ENCODE measurements around the gene DUS1L. TPM values are rescaled to one million over a fixed set of nuclear protein-coding genes. Genes with fewer than 3 reads are reported as not detected.

The DUS1L gene
- total RNA-seq, 1 experiment from 2014 or later, result 122 TPM

DNA sequence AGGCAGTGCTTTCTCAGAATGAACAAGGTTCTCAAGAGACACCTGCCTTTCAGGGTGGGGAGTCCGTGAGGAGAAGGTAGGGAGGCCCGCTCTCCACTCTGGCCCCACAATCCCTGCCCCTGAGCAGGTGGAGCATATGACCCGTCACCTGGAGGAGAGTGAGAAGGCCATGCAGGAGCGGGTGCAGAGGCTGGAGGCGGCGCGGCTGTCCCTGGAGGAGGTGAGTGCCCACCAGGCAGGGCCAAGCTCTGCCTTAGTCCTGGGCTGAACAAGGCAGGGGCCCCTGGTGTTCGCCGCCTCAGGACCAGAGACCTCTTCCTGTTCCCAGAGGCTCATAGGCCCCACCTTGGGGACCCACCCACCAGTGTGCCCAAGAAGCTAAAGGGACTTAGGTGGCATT is 36.6 kb downstream of the DUS1L start:
- no peak for DNase-seq (ENCODE audit: low read depth)

- DNase-seq (ENCODE audit: low read depth), result no peak
Observed at GRCh38 chr17:82028246-82028645, 37.4 kb downstream of the DUS1L start.

GRCh38 chr17:82025401-82026107 is 40.0 kb downstream of the DUS1L start:
- DNase-seq (ENCODE audit: low read depth), result no peak

DNA sequence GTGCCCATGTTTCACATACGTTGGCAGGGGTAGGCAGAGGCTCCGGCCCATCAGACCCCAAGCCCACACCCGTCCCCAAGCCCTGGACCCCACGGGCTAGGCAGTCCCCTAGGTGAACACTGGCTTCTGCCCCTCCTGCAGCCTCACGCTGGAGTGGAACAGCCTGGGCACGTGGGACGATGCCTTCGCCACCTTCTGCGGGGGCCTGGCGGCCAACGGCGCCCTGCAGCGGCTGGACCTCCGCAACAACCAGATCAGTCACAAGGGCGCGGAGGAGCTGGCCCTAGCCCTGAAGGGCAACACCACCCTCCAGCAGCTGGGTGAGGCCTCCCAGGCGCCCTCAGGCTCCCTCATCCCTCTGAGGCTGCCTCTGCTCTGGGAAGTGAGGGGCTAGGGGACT is 40.7 kb downstream of the DUS1L start:
- DNase-seq (ENCODE audit: low read depth), result no peak

- DNase-seq (ENCODE audit: low read depth), result no peak
Observed at GRCh38 chr17:82023447-82024241, 42.0 kb downstream of the DUS1L start.

- DNase-seq (ENCODE audit: low read depth), result peak; percentile 99
Observed at GRCh38 chr17:82022981-82023446, 42.6 kb downstream of the DUS1L start, which contains the start of gene LRRC45. LRRC45 (plus strand) TSS chr17:82023305; CDS start chr17:82023644, 339 bp downstream.

GRCh38 chr17:82022310-82022980 is 43.2 kb downstream of the DUS1L start, which contains the start of gene CENPX:
CENPX (minus strand) TSS chr17:82022878; CDS start chr17:82022861, 17 bp downstream.
- DNase-seq (ENCODE audit: low read depth), result no peak

DNA sequence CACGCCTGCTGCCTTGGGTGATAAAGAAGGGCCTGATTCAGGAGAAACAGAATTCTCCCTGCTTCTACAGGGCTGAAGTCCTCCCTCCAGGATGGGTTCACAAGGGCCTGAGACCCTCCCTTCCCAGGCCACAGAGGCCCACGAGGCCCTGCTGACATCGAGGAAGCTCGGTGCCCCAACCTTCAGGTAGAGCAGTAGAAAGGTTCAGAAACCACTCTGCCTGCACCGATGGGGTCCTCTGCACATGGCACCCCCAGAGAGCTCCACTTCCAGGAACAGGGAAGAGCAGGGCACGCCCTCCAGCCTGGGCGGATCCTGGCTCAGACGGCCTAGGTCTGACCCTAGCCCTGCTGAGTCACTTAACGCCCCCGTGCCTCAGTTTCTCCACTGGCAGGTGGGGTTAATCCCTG is 43.7 kb downstream of the DUS1L start:
- no peak for DNase-seq (ENCODE audit: low read depth)

- peak; percentile 74 for DNase-seq (ENCODE audit: low read depth)
Observed at GRCh38 chr17:82021107-82021899, 44.3 kb downstream of the DUS1L start.

DNA sequence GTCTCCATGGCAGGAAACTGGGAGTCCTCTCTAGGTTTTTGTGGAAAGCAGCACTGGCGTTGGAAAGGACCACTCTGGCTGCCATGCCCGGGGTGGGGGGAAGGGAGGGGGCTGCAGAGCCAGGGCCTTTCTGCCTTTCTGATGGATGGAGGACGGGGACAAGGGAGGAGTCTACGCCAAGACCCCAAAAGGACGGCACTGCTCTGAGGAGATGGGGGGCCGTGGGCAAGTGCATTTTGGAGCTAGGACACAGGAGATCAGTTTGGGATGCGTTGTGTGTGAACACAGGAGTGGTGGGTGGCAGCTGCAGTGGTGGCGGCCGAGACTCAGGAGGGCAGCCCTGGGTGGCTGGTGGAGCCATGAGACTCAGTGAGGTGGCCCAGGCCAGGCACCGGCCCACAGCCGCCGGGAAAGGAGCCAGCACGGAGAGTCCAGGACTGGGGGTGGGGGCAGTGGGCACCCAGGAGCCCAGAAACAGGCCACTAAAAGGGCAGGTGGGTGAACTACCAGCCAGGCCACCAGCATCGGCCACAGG is 45.0 kb downstream of the DUS1L start:
- DNase-seq (ENCODE audit: low read depth), result no peak

GRCh38 chr17:82019690-82020571 is 45.7 kb downstream of the DUS1L start:
- DNase-seq (ENCODE audit: low read depth), result no peak

- DNase-seq (ENCODE audit: low read depth), result no peak
Observed at GRCh38 chr17:82018989-82019689, 46.5 kb downstream of the DUS1L start.

- DNase-seq (ENCODE audit: low read depth), result no peak
Observed at GRCh38 chr17:82018152-82018988, 47.2 kb downstream of the DUS1L start.

DNA sequence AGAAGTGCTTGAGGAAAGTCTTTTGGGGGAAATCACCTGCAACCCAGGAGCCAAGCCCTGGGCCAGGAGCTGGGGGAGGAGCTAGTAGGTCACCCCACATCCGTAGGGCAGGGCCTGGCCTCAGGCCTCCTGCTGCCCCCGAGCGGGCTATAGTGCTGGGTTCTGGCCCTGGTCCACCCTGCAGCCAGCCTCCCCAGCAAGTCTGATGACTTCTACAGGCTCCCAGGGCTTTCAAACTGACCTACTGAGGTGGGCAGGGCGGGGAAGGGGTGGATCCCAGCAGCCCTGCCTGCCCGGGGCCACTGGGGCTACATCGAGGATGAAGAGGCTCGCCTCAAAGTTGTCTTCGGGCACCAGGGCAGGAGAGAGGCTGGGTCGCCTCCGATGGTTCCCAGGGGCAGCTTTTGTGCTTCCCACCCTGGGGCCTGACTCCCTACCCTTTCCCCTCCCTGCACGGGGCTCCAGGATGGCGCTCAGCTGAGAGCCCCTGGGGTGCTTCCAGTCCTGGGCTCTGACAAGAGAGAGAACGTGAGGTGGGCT is 47.9 kb downstream of the DUS1L start:
- no peak for DNase-seq (ENCODE audit: low read depth)

DNA sequence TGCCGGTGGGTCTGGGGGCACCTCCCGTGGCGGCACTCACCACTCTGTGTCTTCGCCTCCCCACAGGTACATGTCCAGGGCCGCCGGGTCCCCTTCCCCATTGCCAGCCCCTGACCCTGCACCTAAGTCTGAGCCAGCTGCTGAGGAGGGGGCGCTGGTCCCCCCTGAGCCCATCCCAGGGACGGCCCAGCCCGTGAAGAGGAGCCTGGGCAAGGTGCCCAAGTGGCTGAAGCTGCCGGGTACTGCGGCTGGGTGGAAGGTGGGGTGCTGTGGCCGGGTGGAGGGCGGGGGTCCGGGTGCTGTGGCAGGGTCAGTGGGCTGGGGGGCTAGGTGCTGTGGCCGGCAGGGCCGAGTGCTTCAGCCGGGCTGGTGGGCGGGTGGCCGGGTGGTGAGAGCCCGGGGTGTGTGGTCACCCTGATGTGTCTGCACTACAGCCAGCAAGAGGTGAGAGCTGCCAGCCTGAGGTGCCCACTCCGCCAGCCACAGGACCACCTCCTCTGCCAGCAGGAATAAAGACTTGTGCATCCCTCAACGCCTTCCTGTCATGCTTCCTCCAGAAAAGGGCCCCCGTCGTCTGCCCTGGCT is 48.6 kb downstream of the DUS1L start:
- DNase-seq (ENCODE audit: low read depth), result no peak

- DNase-seq (ENCODE audit: low read depth), result no peak
Observed at GRCh38 chr17:82016061-82016874, 49.3 kb downstream of the DUS1L start.

Data from HT1080 (cell line).